ENCODE data around the gene RAD54L.
"Not testable (repeated sequence)": the region's sequence is repeated elsewhere in the genome, so short reads cannot be mapped to it uniquely, and the experiment has no call there.

GRCh38 chr1:46322191-46322590, 74.6 kb downstream of the RAD54L start:
- TF ChIP-seq CTCF (conservative IDR thresholded peaks at IDR 0.05; ENCODE audit: low read depth, low read length); EZH2 (IDR thresholded peaks at IDR 0.05; ENCODE audit: borderline replicate concordance, low read depth, low read length, poor library complexity, severe bottlenecking): not testable (repeated sequence)

Data from A673 (cell line).